Natural killer cell treated with Interleukin-12 subunit alpha and Interleukin-12 subunit beta and Interleukin-15 and Interleukin-18, amount 100 ng/mL, for 72 hours (primary cell): ENCODE data around the gene AOC2. TPM values are rescaled to one million over a fixed set of nuclear protein-coding genes. Genes with fewer than 3 reads are reported as not detected.
"Not testable (repeated sequence)": the region's sequence is repeated elsewhere in the genome, so short reads cannot be mapped to it uniquely, and the experiment has no call there.

Experiments
- ATAC-seq, 2 donors: fragments of 150-1000 bp; cut with Tn5 transposase in 1 of 2; sonication (Bioruptor Pico), chemical (Tn5 transposase) in 1 of 2; 2 replicates each; pipeline ENCODE4 v1.10.0; 2021
- DNase-seq: peaks from one replicate; pipeline ENCODE4 v3.0.0; 2022; ENCODE audit warnings: low spot score
- H3K27ac Mint-ChIP-seq, 2 donors: 1 replicate in 1 of 2; 2 replicates in 1 of 2; pipeline ENCODE4 v1.8.0; 2022; ENCODE audit warnings: mixed read lengths in 2 of 2, mild to moderate bottlenecking in 1 of 2, moderate library complexity in 1 of 2
- H3K27me3 Mint-ChIP-seq, 2 donors: 1 replicate in 1 of 2; 2 replicates in 1 of 2; pipeline ENCODE4 v1.8.0; 2022; ENCODE audit warnings: mixed read lengths in 2 of 2
- H3K36me3 Mint-ChIP-seq: one replicate; pipeline ENCODE4 v1.8.0; 2022; ENCODE audit warnings: mixed read lengths
- H3K4me1 Mint-ChIP-seq, 2 donors: 1 replicate in 1 of 2; 2 replicates in 1 of 2; pipeline ENCODE4 v1.8.0; 2022; ENCODE audit warnings: low read depth in 2 of 2, mixed read lengths in 2 of 2, mild to moderate bottlenecking in 1 of 2
- H3K4me3 Mint-ChIP-seq: one replicate; pipeline ENCODE4 v1.8.0; 2022; ENCODE audit warnings: mixed read lengths
- H3K9me3 Mint-ChIP-seq: 2 replicates; pipeline ENCODE4 v1.8.0; 2022; ENCODE audit warnings: mixed read lengths
- total RNA-seq, 2 donors: library from RNA; stranded (reverse); gene quantifications; one replicate each; pipeline ENCODE4 v1.2.3, GENCODE V29; 2022

AOC2 gene
- total RNA-seq, 2 donors from 2014 or later = 3.5 to 5.3 TPM

- Mint-ChIP-seq H3K9me3 (no peaks in the 10 kb centered on the region), H3K4me1 (peaks cover 0 to 3% of the 10 kb centered on the region in 2 donors), H3K27me3 (peaks cover 13 to 20% of the 10 kb centered on the region in 2 donors), H3K27ac (no peak overlapping the region), H3K4me3 (no peak overlapping the region), H3K36me3 (no peaks in the 10 kb centered on the region)
- no peak for ATAC-seq
- no peak for DNase-seq
Observed at GRCh38 chr17:42889809-42890208, 45.4 kb downstream of the AOC2 start.

- H3K4me3 Mint-ChIP-seq = no peak overlapping the region
- no peak for ATAC-seq
- no peaks in the 10 kb centered on the region for H3K4me1 Mint-ChIP-seq
- no peaks in the 10 kb centered on the region for H3K36me3 Mint-ChIP-seq
- no peaks in the 10 kb centered on the region for H3K9me3 Mint-ChIP-seq
- no peak overlapping the region for H3K27ac Mint-ChIP-seq
- DNase-seq = no peak
- H3K27me3 Mint-ChIP-seq = peaks cover 9 to 16% of the 10 kb centered on the region in 2 donors
Observed at GRCh38 chr17:42891539-42892152, 47.3 kb downstream of the AOC2 start.

GRCh38 chr17:42893359-42893758 is 49.0 kb downstream of the AOC2 start:
- Mint-ChIP-seq H3K36me3 (no peaks in the 10 kb centered on the region), H3K4me1 (no peaks in the 10 kb centered on the region), H3K9me3 (no peaks in the 10 kb centered on the region), H3K4me3 (no peak overlapping the region), H3K27ac (no peak overlapping the region), H3K27me3 (peaks cover 9 to 14% of the 10 kb centered on the region in 2 donors)
- DNase-seq (no peak), ATAC-seq (no peak)

GRCh38 chr17:42894283-42895184 is 50.2 kb downstream of the AOC2 start:
- Mint-ChIP-seq H3K27me3 (peaks cover 7 to 9% of the 10 kb centered on the region in 2 donors), H3K36me3 (no peaks in the 10 kb centered on the region), H3K4me1 (no peaks in the 10 kb centered on the region), H3K27ac (no peak overlapping the region), H3K4me3 (no peak overlapping the region), H3K9me3 (no peaks in the 10 kb centered on the region)
- DNase-seq (no peak), ATAC-seq (no peak)

GRCh38 chr17:42895185-42895555 is 50.8 kb downstream of the AOC2 start:
- no peaks in the 10 kb centered on the region for H3K36me3 Mint-ChIP-seq
- H3K4me1 Mint-ChIP-seq = no peaks in the 10 kb centered on the region
- H3K27me3 Mint-ChIP-seq = peaks cover 1 to 7% of the 10 kb centered on the region in 2 donors
- no peak overlapping the region for H3K4me3 Mint-ChIP-seq
- H3K9me3 Mint-ChIP-seq = no peaks in the 10 kb centered on the region
- DNase-seq (no peak), ATAC-seq (no peak)
- H3K27ac Mint-ChIP-seq = no peak overlapping the region

- H3K4me1 Mint-ChIP-seq = no peaks in the 10 kb centered on the region
- H3K9me3 Mint-ChIP-seq = no peaks in the 10 kb centered on the region
- H3K27ac Mint-ChIP-seq = no peak overlapping the region
- DNase-seq = no peak
- H3K36me3 Mint-ChIP-seq = no peaks in the 10 kb centered on the region
- H3K27me3 Mint-ChIP-seq = peaks cover 9 to 11% of the 10 kb centered on the region in 2 donors
- no peak overlapping the region for H3K4me3 Mint-ChIP-seq
- no peak for ATAC-seq
Observed at GRCh38 chr17:42898147-42898811, 53.9 kb downstream of the AOC2 start.

GRCh38 chr17:42899981-42900380 is 55.6 kb downstream of the AOC2 start:
- DNase-seq, H3K4me3 Mint-ChIP-seq, H3K27ac Mint-ChIP-seq, ATAC-seq, H3K4me1 Mint-ChIP-seq, H3K9me3 Mint-ChIP-seq, H3K36me3 Mint-ChIP-seq, H3K27me3 Mint-ChIP-seq: not testable (repeated sequence)

Other genes with a start within 250 kb of the AOC2 start
- 10 to 100 TPM; 52.9 to 67.3 TPM for gene RETREG3, start 235.2 kb upstream of the AOC2 start, total RNA-seq
- 10 to 100 TPM; 59.1 to 99.4 TPM for gene TUBG1, start 234.9 kb upstream of the AOC2 start, total RNA-seq
- gene TUBG2, start 185.3 kb upstream of the AOC2 start, total RNA-seq = 1 to 10 TPM; 3.9 to 8.0 TPM
- under 1 TPM in 1 of 2 donors, not detected in 1; 0.73 TPM for gene PLEKHH3, start 167.6 kb upstream of the AOC2 start, total RNA-seq
- gene CCR10, start 162.7 kb upstream of the AOC2 start, total RNA-seq = not detected
- under 1 TPM; 0.17 to 0.39 TPM for gene CNTNAP1, start 162.0 kb upstream of the AOC2 start, total RNA-seq
- 10 to 100 TPM; 32.2 to 33.5 TPM for gene EZH1, start 99.5 kb upstream of the AOC2 start, total RNA-seq
- not detected for gene RAMP2, start 83.4 kb upstream of the AOC2 start, total RNA-seq
- gene VPS25, start 71.1 kb upstream of the AOC2 start, total RNA-seq = 10 to 100 TPM; 57.5 to 61.7 TPM
- under 1 TPM; 0.10 to 0.28 TPM for gene WNK4, start 64.0 kb upstream of the AOC2 start, total RNA-seq
- gene COA3, start 45.9 kb upstream of the AOC2 start, total RNA-seq = 10 to 100 TPM; 41.6 to 48.0 TPM
- gene CNTD1, start 45.7 kb upstream of the AOC2 start, total RNA-seq = not detected
- 100 to 1,000 TPM; 106 to 134 TPM for gene BECN1, start 20.3 kb upstream of the AOC2 start, total RNA-seq
- gene PSME3, start 11.2 kb upstream of the AOC2 start, total RNA-seq = 100 to 1,000 TPM; 152 to 251 TPM
- 1 to 10 TPM; 1.8 to 2.7 TPM for gene AOC3, start 6.6 kb downstream of the AOC2 start, total RNA-seq
- not detected for gene G6PC1, start 56.2 kb downstream of the AOC2 start, total RNA-seq
- 100 to 1,000 TPM in 1 of 2 donors, 10 to 100 TPM in 1; 62.4 to 102 TPM for gene AARSD1, start 119.9 kb downstream of the AOC2 start, total RNA-seq
- 1 to 10 TPM in 1 of 2 donors, under 1 TPM in 1; 0.55 to 1.3 TPM for gene PTGES3L, start 135.5 kb downstream of the AOC2 start, total RNA-seq
- gene RUNDC1, start 136.0 kb downstream of the AOC2 start, total RNA-seq = 10 to 100 TPM; 17.9 to 19.0 TPM
- gene RPL27, start 153.8 kb downstream of the AOC2 start, total RNA-seq = 100 to 1,000 TPM; 619 to 763 TPM
- gene IFI35, start 162.2 kb downstream of the AOC2 start, total RNA-seq = 10 to 100 TPM; 65.0 to 82.7 TPM
- gene VAT1, start 177.8 kb downstream of the AOC2 start, total RNA-seq = 10 to 100 TPM in 1 of 2 donors, 1 to 10 TPM in 1; 9.0 to 19.0 TPM
- not detected for gene RND2, start 180.7 kb downstream of the AOC2 start, total RNA-seq